HepG2 (cell line): Measurements from ENCODE around the gene MON1A. TPM values are rescaled to one million over a fixed set of nuclear protein-coding genes. Genes with fewer than 3 reads are reported as not detected.

Experiments
- ARNTL ChIP-seq: sonication (generic); formaldehyde crosslinking; IDR thresholded peaks from 2 replicates; pipeline ENCODE4 v1.4.0; 2020; ENCODE audit warnings: mild to moderate bottlenecking, missing genetic modification reagents
- GRHL1 ChIP-seq: sonication (generic); formaldehyde crosslinking; conservative IDR thresholded peaks from 2 replicates; pipeline ENCODE4 v1.8.0; 2022; ENCODE audit warnings: missing genetic modification reagents
- HIVEP1 ChIP-seq: sonication (generic); formaldehyde crosslinking; IDR thresholded peaks from 2 replicates; pipeline ENCODE4 v1.4.0; 2020; ENCODE audit warnings: mild to moderate bottlenecking, missing genetic modification reagents
- MAX ChIP-seq: IDR thresholded peaks from 2 replicates; pipeline ENCODE4 v1.6.1; 2012; ENCODE audit warnings: inconsistent platforms
- SALL1 ChIP-seq: sonication (generic); formaldehyde crosslinking; IDR thresholded peaks from 2 replicates; pipeline ENCODE4 v1.8.0; 2022; ENCODE audit warnings: mild to moderate bottlenecking, missing genetic modification reagents
- SIX1 ChIP-seq: sonication (generic); formaldehyde crosslinking; IDR thresholded peaks from 2 replicates; pipeline ENCODE4 v1.4.0; 2020; ENCODE audit warnings: missing genetic modification reagents, borderline replicate concordance
- SOX5 ChIP-seq: IDR thresholded peaks from 2 replicates; pipeline ENCODE4 v1.6.1; 2016; ENCODE audit warnings: borderline replicate concordance
- ZBTB40 ChIP-seq, 2 experiments: fragments of 450-650 bp in 1 of 2; sonication (generic) in 1 of 2; formaldehyde crosslinking in 1 of 2; IDR thresholded peaks; 2 replicates each; pipeline versions ENCODE4 v1.6.1 to v1.8.0; 2016 to 2022; ENCODE audit warnings: antibody characterized with exemption in 1 of 2, mild to moderate bottlenecking in 1 of 2, missing genetic modification reagents in 1 of 2
- ZEB1 ChIP-seq: IDR thresholded peaks from 2 replicates; pipeline ENCODE4 v1.6.1; 2012; ENCODE audit warnings: mild to moderate bottlenecking, low read depth, inconsistent platforms; ENCODE audit not compliant: insufficient replicate concordance
- ZFAT ChIP-seq: sonication (generic); formaldehyde crosslinking; conservative IDR thresholded peaks from 2 replicates; pipeline ENCODE4 v1.8.1; 2023; ENCODE audit warnings: missing genetic modification reagents, inconsistent platforms
- ZFP82 ChIP-seq: sonication (generic); formaldehyde crosslinking; IDR thresholded peaks from 2 replicates; pipeline ENCODE4 v1.5.1; 2020; ENCODE audit warnings: mild to moderate bottlenecking, missing genetic modification reagents, borderline replicate concordance
- ZNF354B ChIP-seq: sonication (generic); formaldehyde crosslinking; IDR thresholded peaks from 2 replicates; pipeline ENCODE4 v1.8.0; 2022; ENCODE audit warnings: mild to moderate bottlenecking, missing genetic modification reagents
- ZNF556 ChIP-seq: sonication (generic); formaldehyde crosslinking; IDR thresholded peaks from 2 replicates; pipeline ENCODE4 v1.4.0; 2020; ENCODE audit warnings: mild to moderate bottlenecking, missing genetic modification reagents, borderline replicate concordance
- ZNF558 ChIP-seq: sonication (generic); formaldehyde crosslinking; IDR thresholded peaks from 2 replicates; pipeline ENCODE4 v1.9.0; 2022; ENCODE audit warnings: mild to moderate bottlenecking, missing genetic modification reagents, borderline replicate concordance
- ZNF607 ChIP-seq: sonication (generic); formaldehyde crosslinking; IDR thresholded peaks from 2 replicates; pipeline ENCODE4 v1.5.1; 2020; ENCODE audit warnings: missing genetic modification reagents, mild to moderate bottlenecking, borderline replicate concordance
- ZSCAN9 ChIP-seq: IDR thresholded peaks from 2 replicates; pipeline ENCODE4 v1.6.1; 2016; ENCODE audit warnings: borderline replicate concordance
- polyA plus RNA-seq, 8 experiments: library from polyadenylated mRNA; depleted of rRNA in 3 of 8; stranded (reverse) in 7 of 8; unstranded in 1 of 8; fragments of >200 nt; fragmentation: Illumina TruSeq in 4 of 8; extraction: Trizol in 4 of 8; gene quantifications; 2 replicates each; pipeline versions ENCODE4 v1.2.1 to v1.2.3, GENCODE V29; 2011 to 2016; ENCODE audit warnings: low read depth in 4 of 8, missing spikeins in 1 of 8, mixed read lengths in 1 of 8; ENCODE audit not compliant: insufficient read depth in 1 of 8
- total RNA-seq, 5 experiments: library from RNA; depleted of rRNA; stranded (reverse); fragments of >200 nt; fragmentation: Illumina TruSeq; extraction: Trizol; gene quantifications; 2 replicates each; pipeline ENCODE4 v1.2.3, GENCODE V29; 2016; ENCODE audit warnings: low read depth in 1 of 5
- TF ChIP-seq, protein P1 (sequence below): sonication (generic); formaldehyde crosslinking; IDR thresholded peaks from 2 replicates; pipeline ENCODE4 v1.8.1; 2023; ENCODE audit warnings: mild to moderate bottlenecking, missing genetic modification reagents

Gene MON1A
- total and polyA plus RNA-seq, 2 of the 13 experiments (the other 11 are each of a cell fraction or from before 2014, with no cell fraction given) = 4.6 to 9.0 TPM

DNA sequence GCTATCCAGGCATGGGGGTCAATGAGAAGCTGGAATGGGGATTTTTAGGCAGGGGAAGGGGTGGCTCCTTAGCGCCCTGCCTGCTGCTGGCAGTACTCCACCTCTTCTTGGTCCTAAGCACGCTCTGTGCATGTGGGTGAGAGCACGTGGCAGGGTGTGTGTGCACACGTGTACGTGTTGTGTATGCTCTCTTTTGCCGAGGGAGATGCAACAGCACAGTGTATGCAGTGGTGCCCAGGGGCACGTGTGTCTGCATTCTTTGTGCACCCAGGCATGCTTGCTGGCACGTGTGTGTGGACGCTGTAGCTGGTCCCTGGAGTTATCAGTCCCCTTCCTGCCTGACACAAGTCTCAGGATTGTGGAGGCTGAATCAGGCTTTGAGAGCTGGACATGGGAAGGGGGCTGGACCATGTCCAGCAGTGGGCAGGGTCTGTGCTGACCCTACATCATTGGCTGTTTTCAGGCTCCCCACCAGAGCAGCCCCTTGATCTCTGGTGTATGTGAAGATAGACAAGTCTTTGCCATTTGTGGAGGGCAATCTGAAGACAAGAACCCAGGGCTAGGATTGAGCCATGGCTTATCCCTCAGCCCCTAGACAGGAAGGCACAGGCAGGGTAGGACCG is 58.0 kb downstream of the MON1A start (continued):
- no peak for TF ChIP-seq ZNF556 (CRISPR knock-in tag)
- peak; percentile 27; the same call in 1 of the 2 replicates for TF ChIP-seq SOX5 (CRISPR knock-in tag)
- no peak for TF ChIP-seq GRHL1 (CRISPR knock-in tag)
- peak; percentile 61 for TF ChIP-seq MAX
- TF ChIP-seq SALL1 = peak; percentile 41; the same call in 1 of the 2 replicates
- no peak for TF ChIP-seq ZFP82
- TF ChIP-seq HIVEP1 (CRISPR knock-in tag) = no peak
- TF ChIP-seq ZNF607 (CRISPR knock-in tag) = no peak
- TF ChIP-seq, protein P1, sequence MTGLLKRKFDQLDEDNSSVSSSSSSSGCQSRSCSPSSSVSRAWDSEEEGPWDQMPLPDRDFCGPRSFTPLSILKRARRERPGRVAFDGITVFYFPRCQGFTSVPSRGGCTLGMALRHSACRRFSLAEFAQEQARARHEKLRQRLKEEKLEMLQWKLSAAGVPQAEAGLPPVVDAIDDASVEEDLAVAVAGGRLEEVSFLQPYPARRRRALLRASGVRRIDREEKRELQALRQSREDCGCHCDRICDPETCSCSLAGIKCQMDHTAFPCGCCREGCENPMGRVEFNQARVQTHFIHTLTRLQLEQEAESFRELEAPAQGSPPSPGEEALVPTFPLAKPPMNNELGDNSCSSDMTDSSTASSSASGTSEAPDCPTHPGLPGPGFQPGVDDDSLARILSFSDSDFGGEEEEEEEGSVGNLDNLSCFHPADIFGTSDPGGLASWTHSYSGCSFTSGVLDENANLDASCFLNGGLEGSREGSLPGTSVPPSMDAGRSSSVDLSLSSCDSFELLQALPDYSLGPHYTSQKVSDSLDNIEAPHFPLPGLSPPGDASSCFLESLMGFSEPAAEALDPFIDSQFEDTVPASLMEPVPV = no peak
- TF ChIP-seq ZNF558 = no peak
- no peak for TF ChIP-seq SIX1 (CRISPR knock-in tag)
- no peak for TF ChIP-seq ZBTB40 (IDR thresholded peaks at IDR 0.05)
- no peak for TF ChIP-seq ZBTB40 (CRISPR knock-in tag; IDR thresholded peaks at IDR 0.05)
- TF ChIP-seq ZEB1 = no peak
- no peak for TF ChIP-seq ZFAT (CRISPR knock-in tag)
- peak; percentile 59; the same call in 1 of the 2 replicates for TF ChIP-seq ARNTL
- no peak for TF ChIP-seq ZSCAN9 (CRISPR knock-in tag)
- TF ChIP-seq ZNF354B = no peak
